Endothelial cell of hepatic sinusoid (primary cell): ENCODE results near the gene PAK1IP1.
"Not testable (repeated sequence)": the region's sequence is repeated elsewhere in the genome, so short reads cannot be mapped to it uniquely, and the experiment has no call there.

Experiments
- in situ Hi-C: cut with HindIII; loops from 2 replicates; pipeline ENCODE4 v1.10.0; 2017; ENCODE audit warnings: low sequenced_read_pairs

The PAK1IP1 gene

DNA sequence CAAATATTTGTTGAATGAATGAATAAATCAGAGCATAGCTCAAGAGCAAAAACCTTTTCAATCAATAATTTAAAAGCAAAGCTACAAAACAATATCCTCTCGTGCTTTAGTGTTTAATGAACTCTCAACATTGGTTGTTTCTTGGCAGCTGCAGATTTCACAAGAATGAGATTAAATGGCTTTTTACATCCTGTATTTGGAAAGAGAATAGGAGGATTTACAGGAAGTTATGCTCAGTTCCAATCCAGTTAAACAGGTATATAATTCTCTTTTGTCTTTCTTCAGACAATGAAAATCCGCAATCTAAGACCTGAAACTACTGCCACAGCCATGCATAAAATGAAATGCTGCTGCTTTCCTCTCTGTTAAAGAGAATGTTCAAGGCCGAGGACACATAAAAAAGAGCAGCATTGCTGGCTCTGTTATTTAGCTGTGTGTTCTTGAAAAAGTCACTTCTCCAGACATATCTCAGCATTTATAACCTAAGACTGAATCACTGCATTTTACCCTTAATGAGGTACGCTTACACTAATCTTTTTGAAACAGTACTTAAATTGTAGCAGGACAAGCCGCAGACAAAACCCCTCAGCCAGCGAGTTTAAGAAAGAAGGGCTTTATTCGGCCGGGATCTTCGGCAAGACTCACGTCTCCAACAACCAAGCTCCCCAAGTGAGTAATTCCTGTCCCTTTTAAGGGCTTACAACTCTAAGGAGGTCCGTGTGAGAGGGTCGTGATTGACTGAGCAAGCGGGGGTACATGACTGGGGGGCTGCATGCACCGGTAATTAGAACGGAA lies 3.9 kb upstream of the PAK1IP1 start:
- in situ Hi-C loops = no loop called here

GRCh38 chr6:10692965-10693538 lies 1.7 kb upstream of the PAK1IP1 start:
- in situ Hi-C loops = no loop called here

DNA sequence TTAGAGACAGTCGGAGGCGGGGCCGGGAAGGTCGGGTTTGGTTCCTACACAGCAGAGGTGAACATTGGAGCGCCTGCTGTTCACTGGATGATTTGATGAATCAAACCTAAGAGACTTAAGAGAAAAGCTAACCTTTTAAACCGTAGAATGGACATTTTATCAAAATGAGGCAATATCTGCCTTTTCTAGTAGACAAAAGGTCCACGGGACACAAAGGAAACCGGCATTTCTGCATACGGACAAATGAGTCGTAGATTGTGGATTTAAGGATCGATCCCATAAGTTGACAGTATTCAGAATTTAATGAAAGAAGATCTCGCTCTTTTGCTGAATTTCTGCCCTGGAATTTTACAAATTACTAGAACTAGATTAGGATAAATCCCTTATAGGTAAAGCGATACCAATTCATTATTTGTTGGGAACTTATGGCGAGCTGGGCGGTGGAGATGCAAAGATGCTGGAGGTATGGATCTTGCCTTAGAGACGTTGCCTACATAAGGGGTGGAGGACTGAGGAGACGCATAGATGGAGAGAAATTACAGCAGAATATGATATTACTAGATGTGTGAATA lies 400 bp downstream of the PAK1IP1 start:
- in situ Hi-C loops = no loop called here

DNA sequence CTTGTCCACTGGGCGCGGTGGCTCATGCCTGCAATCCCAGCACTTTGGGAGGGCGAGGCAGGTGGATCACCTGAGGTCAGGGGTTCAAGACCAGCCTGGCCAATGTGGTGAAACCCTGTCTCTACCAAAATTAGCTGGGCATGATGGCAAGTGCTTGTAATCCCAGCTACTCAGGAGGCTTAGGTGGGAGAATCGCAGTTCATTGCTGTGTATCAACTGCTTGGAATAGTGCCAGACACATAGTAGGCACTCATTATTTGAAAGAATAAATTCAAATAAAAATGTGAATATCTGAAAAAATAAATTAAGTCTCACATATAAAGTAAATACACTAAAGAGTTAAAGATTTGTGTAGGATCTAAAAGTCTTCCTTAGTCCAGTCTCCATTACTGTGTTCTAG lies 1.9 kb downstream of the PAK1IP1 start:
- in situ Hi-C loops = no loop called here

DNA sequence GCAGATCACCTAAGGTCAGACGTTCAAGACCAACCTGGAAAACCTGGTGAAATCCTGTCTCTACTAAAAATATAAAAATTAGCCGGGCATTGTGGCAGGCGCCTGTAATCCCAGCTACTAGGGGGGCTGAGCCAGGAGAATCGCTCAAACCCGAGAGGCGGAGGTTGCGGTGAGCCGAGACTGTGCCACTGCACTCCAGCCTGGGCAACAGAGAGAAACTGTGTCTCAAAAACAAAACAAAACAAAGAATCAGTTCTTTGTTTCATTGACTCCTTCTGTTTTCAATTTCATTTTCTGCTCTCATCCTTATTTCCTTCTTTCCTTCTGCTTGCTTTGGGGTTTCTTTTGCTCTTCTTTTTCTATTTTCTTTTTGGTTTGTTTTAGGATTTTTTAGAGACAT lies 19.2 kb downstream of the PAK1IP1 start:
- in situ Hi-C loops = no loop called here

DNA sequence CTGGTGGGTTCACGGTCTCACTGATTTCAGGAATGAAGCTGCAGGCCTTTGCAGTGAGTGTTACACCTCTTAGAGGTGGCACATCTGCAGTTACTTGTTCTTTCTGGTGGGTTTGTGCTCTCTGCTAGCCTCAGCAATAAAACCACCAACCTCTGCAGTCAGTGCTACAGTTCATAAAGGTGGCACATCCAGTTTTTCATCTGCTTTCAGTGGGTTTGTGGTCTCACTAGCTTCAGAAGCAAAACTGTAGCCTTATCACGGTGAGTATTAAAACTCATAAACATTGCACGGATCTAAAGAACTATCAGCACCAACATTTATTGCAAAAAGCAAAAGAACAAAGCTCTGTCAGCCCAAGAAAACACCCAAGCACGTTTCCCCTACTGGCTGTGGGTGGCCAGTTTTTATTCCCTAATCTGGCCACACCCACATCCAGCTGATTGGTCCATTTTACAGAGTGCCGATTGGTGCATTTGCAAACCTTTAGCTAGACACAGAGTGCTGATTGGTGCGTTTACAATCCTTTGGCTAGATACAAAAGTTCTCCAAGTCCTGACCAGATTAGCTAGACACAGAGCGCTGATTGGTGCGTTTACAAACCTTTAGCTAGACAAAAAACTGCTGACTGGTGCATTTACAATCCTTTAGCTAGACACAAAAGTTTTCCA lies 24.7 kb downstream of the PAK1IP1 start:
- in situ Hi-C loops = no loop called here

DNA sequence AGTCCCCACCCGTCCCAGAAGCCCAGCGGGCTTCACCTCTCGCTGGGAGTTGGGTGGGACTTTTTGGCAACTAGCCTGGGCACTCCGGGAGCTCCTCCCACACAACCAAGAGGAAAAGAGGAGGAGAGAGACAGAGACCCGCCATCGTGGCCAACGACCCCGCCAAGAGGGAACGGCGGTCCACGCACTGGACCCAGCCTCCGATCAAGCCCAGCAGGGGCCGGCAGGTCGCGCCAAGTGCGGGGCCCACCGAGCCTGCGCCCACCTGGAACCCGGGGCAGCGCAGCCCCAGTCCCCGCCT lies 25.1 kb downstream of the PAK1IP1 start:
- in situ Hi-C loops = no loop called here

DNA sequence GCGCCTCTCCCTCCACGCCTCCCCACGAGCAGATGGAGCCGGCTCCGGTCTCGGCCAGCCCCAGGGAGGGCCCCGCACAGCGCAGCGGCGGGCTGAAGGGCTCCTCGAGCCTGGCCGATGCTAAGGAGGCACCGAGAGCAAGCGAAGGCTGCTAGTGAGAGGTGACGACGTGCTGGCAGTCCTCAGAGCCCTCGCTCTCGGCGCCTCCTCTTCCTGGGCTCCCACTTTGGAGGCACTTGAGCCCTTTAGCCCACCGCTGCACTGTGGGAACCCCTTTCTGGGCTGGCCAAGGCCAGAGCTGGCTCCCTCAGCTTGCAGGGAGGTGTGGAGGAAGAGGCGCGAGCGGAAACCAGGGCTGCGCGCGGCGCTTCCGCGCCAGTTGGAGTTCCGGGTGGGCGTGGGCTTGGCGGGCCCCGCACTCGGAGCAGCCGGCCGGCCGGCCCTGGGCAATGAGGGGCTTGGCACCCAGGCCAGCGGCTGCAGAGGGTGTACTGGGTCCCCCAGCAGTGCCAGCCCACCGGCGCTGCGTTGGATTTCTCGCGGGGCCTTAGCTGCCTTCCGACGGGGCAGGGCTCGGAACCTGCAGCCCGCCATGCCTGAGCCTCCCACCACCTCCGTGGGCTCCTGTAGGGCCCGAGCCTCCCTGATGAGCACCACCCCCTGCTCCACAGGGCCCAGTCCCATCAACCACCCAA lies 25.6 kb downstream of the PAK1IP1 start:
- in situ Hi-C loops = no loop called here

GRCh38 chr6:10720960-10721849 lies 26.4 kb downstream of the PAK1IP1 start:
- in situ Hi-C loops = not testable (repeated sequence)

DNA sequence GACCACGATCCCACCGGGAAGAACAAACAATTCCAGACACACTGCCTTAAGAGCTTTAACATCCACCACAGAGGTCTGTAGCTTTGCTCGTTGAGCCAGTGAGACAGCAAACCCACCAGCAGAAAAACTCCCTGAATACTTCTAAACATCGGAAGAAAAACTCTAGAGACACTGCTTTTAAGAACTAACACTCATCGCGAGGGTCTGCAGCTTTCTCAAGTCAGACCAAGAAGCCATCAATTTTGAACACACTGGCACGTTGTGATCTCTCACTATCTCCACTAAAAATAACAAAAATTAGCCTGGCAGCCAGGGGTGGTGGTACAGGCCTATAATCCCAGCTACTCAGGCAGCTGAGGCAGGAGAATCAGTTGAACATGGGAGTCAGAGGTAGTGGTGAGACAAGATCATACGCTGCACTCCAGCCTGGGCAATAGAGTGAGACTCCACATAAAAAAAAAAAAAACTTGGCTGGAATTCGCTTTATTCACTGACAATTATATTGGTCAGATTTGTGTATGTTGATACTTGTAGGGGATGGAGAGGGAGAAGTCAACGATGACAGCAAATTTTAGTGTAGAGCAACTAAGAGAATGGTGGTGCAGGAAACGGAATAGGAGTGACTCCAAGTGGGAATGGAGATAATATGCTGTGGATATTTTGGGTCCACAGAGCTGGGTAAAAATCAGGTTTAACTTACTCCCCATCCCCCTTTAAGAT lies 27.2 kb downstream of the PAK1IP1 start:
- in situ Hi-C loops = no loop called here

- in situ Hi-C loops = no loop called here
These were observed 27.7 kb downstream of the PAK1IP1 start for GRCh38 chr6:10722570-10722819.

DNA sequence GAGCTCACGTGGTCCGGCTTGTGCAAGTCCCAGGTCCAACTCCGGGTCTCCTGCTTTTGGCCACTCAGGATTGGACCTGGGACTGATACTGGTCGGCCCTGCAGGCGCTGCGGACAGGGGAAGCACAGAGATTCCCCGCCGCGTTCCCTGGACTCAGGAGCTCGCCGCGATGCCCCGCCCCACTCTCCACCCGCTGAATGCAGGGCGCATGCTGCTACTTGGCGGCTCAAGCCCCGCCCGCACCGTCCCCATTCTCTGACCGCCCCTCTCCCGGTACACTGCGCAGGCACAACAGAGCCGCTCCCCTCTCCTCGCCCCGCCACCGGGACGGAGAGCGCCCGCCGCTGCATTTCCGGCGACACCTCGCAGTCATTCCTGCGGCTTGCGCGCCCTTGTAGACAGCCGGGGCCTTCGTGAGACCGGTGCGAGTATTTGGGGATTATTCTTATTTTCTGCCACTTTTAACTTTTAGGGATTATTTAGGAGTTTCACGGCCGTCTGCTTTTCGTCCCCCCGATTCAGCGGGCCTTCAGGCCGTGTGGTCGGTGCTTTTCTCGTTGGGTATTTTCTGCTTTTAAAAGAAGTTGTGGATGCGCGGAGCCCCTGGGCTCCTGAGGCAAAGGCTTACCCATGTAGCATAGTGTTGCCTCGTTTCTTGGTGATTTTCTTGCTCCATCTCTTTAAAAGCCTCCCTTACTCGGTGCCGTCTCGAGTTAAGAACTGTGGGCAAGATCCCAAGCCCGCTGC lies 28.2 kb downstream of the PAK1IP1 start, which contains the start of gene TMEM14C:
Gene TMEM14C, plus strand, starts transcription at position 251 of the 747 bp plus-strand sequence. CDS start 1,544 bp downstream, outside the sequence.
- in situ Hi-C loops = no loop called here

- in situ Hi-C loops = no loop called here
These were observed 28.8 kb downstream of the PAK1IP1 start for GRCh38 chr6:10723567-10723881.

GRCh38 chr6:10725044-10725443 lies 30.3 kb downstream of the PAK1IP1 start:
- in situ Hi-C loops = no loop called here

DNA sequence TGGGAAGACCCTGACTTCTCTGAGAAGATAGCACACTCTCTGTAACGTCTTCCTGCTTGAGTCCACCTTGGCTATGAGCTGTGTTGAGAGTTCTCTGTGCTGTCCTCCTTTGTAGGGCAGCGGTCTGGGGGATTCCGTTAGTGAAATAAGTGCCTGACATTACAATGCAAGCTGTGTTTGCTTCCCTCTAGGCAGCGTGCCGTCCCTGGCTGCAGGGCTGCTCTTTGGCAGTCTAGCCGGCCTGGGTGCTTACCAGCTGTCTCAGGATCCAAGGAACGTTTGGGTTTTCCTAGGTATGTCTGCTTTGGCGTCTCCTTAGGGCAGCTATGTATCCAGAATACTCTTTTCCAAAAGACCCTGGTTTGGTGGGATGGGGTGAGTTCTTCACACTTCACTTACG lies 30.9 kb downstream of the PAK1IP1 start:
- in situ Hi-C loops = no loop called here

GRCh38 chr6:10730254-10730653 lies 35.5 kb downstream of the PAK1IP1 start:
- in situ Hi-C loops = no loop called here

GRCh38 chr6:10733151-10733715 lies 38.5 kb downstream of the PAK1IP1 start:
- in situ Hi-C loops = no loop called here

- in situ Hi-C loops = no loop called here
These were observed 39.1 kb downstream of the PAK1IP1 start for GRCh38 chr6:10733863-10734262.

GRCh38 chr6:10736731-10737130 lies 42.0 kb downstream of the PAK1IP1 start:
- in situ Hi-C loops = no loop called here
